IPS DF 19.7 (cell line): ENCODE measurements around the gene NINL.
"Not testable (repeated sequence)": the region's sequence is repeated elsewhere in the genome, so short reads cannot be mapped to it uniquely, and the experiment has no call there.

Source experiments
- DNase-seq: peaks from one replicate; pipeline ENCODE4 v3.0.0-alpha.2; 2013; ENCODE audit warnings: low read depth, low spot score

The NINL gene

GRCh38 chr20:25592135-25592852 lies 7.0 kb upstream of the NINL start:
- no peak for DNase-seq

- DNase-seq: not testable (repeated sequence)
Measured at GRCh38 chr20:25590778-25591177, 5.4 kb upstream of the NINL start.

DNA sequence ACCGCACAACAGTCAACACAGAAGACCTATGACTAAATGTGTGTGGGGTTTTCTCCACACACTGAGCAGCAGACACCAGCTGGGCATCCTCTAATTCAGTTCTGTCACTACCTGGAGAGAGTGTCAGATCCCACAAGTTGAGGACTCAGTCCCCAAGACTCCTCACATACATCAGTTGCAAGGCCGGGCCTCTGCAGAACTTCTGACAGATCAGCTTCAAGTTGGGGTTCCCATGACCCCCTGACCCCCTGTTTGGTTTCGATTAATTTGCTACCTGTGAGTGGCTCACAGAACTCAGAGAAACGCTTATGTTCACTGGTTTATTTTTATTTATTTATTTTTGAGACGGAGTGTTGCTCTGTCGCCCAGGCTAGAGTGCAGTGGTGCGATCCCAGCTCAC lies 3.2 kb upstream of the NINL start:
- no peak for DNase-seq

DNA sequence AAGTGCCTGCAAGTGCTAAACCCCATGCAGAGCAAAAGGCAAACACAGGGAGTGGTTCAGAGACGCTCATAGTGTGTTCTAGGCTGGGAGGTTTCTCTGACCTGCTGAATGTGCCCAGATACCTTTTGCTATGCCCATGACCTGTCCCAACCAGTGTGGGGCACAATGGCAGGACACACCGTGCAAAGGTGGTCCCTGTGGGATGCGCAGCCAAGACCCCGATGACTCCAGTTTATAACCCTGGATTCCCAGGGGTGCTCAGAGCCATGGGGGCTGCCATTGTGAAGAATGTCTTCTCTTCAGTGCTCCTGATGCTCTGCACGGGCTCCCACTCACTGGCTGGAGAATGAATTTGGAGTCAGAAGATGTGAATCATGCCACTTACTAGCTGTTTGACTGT lies 2.2 kb upstream of the NINL start:
- no peak for DNase-seq

DNA sequence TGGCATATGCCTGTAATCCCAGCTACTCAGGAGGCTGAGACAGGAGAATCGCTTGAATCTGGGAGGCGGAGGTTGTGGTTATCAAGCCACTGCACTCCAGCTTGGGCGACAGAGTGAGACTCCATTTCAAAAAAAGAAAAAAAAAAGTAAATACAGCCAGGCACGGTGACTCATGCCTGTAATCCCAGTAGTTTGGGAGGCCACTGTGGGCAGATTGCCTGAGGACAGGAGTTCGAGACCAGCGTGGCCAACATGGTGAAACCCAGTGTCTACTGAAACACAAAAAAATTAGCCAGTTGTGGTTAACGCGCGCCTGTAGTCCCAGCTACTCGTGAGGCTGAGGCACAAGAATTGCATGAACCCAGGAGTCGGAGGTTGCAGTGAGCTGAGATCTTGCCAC lies 1.5 kb upstream of the NINL start:
- no peak for DNase-seq

DNA sequence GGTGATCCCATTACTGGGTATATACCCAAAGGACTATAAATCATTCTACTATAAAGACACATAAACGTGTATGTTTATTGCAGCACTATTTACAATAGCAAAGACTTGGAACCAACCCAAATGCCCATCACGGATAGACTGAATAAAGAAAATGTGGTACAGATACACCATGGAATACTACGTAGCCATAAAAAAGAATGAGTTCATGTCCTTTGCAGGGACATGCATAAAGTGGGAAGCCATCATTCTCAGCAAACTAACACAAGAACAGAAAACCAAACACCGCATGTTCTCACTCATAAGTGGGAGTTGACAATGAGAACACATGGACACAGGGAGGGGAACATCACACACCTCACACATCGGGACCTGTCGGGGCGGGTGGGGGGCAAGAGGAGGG lies 1.7 kb downstream of the NINL start:
- DNase-seq: not testable (repeated sequence)

- no peak for DNase-seq
Measured at GRCh38 chr20:25580711-25581110, 4.6 kb downstream of the NINL start.

- DNase-seq: no peak
Measured at GRCh38 chr20:25579081-25579770, 6.1 kb downstream of the NINL start.

DNA sequence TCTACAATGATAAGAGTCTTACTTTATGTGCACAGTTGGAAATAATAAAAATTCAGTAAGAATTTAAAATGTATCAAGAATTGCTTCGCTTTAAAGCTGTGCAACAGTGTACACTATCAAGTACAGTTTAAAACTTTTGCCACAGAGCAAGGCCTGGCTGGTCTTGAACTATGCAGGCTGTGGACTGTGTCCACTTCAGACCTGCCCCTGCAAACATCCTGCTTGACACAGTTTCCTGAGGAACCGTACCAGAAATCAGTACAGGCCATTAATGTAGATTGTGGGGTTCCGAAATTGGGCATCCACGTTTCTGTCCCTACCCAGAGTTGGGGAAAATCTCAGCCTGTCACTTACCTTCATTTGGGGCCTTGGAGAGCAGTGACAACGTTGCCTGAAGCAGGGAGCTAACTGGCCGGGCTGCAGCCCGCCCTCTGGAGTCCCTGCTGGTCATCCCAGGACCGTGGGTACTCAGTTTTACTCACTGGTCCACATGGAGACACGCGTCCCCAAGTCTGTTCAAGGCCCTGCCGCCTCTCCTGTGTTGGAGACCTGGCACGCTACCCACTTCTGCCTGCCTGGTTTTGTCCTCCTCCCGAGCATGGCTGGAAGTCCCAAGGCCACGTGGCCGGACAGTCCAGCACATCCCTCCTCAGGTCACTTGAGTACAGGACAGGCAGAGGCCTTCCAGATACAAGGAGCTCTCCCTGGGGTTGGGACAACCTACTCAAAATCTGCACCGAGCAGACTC lies 8.4 kb downstream of the NINL start:
- no peak for DNase-seq

DNA sequence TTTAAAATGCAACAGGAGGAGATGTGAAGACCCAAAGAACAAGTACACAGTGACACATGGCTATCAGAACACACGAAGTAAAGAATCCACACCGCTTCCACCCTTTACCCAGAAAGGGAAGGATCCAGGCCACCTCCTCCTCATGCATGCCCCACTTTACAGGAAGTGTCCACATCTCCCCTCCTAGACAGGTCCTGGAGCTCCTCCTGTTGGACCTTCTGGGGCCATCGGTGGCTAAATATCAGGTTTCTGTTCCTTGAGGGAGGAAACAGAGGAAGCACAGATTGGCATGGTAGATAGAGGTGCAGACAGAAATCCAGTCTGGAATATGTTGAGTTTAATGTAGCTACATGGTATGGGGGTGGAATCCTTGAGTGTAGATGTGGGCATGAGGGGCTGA lies 10.9 kb downstream of the NINL start:
- no peak for DNase-seq

- no peak for DNase-seq
Measured at GRCh38 chr20:25573288-25574251, 11.8 kb downstream of the NINL start.

- no peak for DNase-seq
Measured at GRCh38 chr20:25571817-25572216, 13.5 kb downstream of the NINL start.

DNA sequence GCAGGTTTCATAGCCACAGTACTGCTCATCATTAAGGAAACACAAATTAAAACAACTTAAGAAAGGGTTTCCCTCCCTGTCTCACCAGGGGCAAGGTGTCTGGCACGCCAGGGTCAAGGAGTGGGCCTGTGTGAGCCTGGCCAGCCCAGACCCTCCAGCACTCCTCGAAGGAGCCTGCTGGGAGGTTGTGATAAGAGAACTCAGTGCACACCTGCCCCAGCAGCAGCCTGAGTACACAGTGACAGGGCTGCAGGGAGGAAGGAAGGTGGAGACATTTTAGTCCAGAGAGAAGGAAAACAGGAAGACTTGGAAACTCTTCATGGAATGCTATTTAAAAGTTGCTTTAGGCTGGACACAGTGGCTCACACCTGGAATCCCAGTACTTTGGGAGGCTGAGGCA lies 14.1 kb downstream of the NINL start:
- DNase-seq: no peak

GRCh38 chr20:25570148-25570530 lies 15.2 kb downstream of the NINL start:
- DNase-seq: no peak

DNA sequence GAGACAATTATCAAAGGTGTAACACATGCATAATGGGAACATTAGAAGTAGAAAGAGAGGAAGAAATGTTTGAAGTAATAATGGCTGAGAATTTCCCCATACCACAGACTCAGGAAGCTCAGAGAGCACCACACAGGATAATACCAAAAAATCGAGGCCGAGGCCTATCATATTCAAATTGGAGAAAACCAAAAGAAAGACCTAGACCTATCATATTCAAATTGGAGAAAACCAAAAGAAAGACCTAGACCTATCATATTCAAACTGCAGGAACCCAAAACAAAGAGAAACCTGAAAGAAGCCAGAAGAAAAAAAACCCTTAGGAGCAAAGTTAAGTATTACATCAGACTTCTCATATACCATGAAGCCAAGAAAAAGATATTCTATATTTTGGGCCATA lies 18.0 kb downstream of the NINL start:
- no peak for DNase-seq

GRCh38 chr20:25566821-25567220 lies 18.5 kb downstream of the NINL start:
- DNase-seq: no peak

GRCh38 chr20:25565578-25566157 lies 19.7 kb downstream of the NINL start:
- DNase-seq: no peak

DNA sequence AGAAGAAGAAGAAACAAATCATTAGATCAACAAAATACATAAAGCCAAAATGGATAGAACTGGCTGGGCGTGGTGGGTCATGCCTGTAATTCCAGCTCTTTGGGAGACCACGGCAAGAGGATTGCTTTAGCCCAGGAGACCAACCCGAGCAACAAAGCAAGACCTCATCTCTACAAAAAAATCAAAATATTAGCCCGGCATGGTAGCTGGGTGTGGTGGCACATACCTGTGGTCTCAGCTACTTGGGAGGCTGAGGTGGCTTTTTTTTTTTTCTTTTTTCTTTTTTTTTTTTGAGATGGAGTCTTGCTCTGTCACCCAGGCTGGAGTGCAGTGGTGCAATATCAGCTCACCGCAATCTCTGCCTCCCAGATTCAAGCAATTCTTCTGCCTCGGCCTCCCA lies 21.5 kb downstream of the NINL start:
- no peak for DNase-seq

DNA sequence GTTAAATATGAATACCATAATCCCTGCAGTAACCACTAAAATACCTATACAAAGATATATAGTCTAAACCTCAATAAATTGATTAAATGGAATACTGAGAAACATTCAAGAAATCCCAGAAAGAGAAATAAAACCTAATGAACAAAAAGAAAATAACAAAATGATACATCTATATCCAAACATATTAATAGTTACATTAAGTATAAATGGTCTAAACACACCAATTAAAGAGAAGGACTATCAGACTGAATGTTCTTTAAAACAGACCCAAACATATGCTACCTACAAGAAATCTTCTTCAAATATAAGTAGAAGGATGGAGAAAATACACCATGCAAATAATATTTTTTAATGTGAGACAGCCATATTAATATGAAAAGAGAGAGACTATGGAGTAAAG lies 22.0 kb downstream of the NINL start:
- no peak for DNase-seq

- not testable (repeated sequence) for DNase-seq
Measured at GRCh38 chr20:25561771-25562170, 23.6 kb downstream of the NINL start.

- no peak for DNase-seq
Measured at GRCh38 chr20:25553819-25554296, 31.5 kb downstream of the NINL start.
